ENCODE measurements around the gene SMAD1. TPM values are rescaled to one million over a fixed set of nuclear protein-coding genes. Genes with fewer than 3 reads are reported as not detected.

Gene SMAD1
- total and polyA plus RNA-seq, 5 donors: 2.8 to 12.0 (median 9.4) TPM

GRCh38 chr4:145487631-145488030 is 6.0 kb downstream of the SMAD1 start:
- no peaks in the 10 kb centered on the region for H3K27me3 ChIP-seq (ENCODE audit: control insufficient read depth, insufficient read depth)
- peaks cover 7% of the 10 kb centered on the region for H3K4me1 ChIP-seq (ENCODE audit: control insufficient read depth, insufficient read depth, low read length)
- no peak overlapping the region for H3K27ac ChIP-seq (ENCODE audit: low read length)
- ATAC-seq: no peak
- no peak for DNase-seq
- intact Hi-C loops (cut with DNase I): loop anchor here in 2 of 4 donors (10.0 kb wide), 2 partner anchors 47 to 67 kb away; no protein-coding TSS in a partner anchor
- 66% methylated on average over 3 of the region's 3 CpGs for WGBS
- H3K4me3 ChIP-seq (ENCODE audit: low read length): no peak overlapping the region
- H3K9me3 ChIP-seq (ENCODE audit: control insufficient read depth, low read length): no peaks in the 10 kb centered on the region

- no peak overlapping the region for H3K4me3 ChIP-seq (ENCODE audit: low read length)
- no peak for DNase-seq
- no peak overlapping the region for H3K27ac ChIP-seq (ENCODE audit: low read length)
- intact Hi-C loops (cut with DNase I): loop anchor here in 2 of 4 donors (10.0 kb wide), 2 partner anchors 46 to 66 kb away; no protein-coding TSS in a partner anchor
- H3K9me3 ChIP-seq (ENCODE audit: control insufficient read depth, low read length): no peaks in the 10 kb centered on the region
- H3K27me3 ChIP-seq (ENCODE audit: control insufficient read depth, insufficient read depth): no peaks in the 10 kb centered on the region
- no peak for ATAC-seq
- WGBS: 77% methylated on average over 2 of the region's 2 CpGs
- peaks cover 7% of the 10 kb centered on the region for H3K4me1 ChIP-seq (ENCODE audit: control insufficient read depth, insufficient read depth, low read length)
These were observed 6.7 kb downstream of the SMAD1 start for GRCh38 chr4:145488310-145488709.

GRCh38 chr4:145489556-145489955 is 7.9 kb downstream of the SMAD1 start:
- no peak overlapping the region for H3K27ac ChIP-seq (ENCODE audit: low read length)
- H3K27me3 ChIP-seq (ENCODE audit: control insufficient read depth, insufficient read depth): no peaks in the 10 kb centered on the region
- ATAC-seq (no peak), DNase-seq (no peak)
- no peak overlapping the region for H3K4me3 ChIP-seq (ENCODE audit: low read length)
- WGBS: 90% methylated on average over 3 of the region's 3 CpGs
- intact Hi-C loops (cut with DNase I): loop anchor here in 2 of 4 donors (10.0 kb wide), 2 partner anchors 45 to 65 kb away; no protein-coding TSS in a partner anchor
- peaks cover 7% of the 10 kb centered on the region for H3K4me1 ChIP-seq (ENCODE audit: control insufficient read depth, insufficient read depth, low read length)
- H3K9me3 ChIP-seq (ENCODE audit: control insufficient read depth, low read length): no peaks in the 10 kb centered on the region

- no peak overlapping the region for H3K27ac ChIP-seq (ENCODE audit: low read length)
- intact Hi-C loops (cut with DNase I): no loop called here
- DNase-seq (no peak), ATAC-seq (no peak)
- 90% methylated on average over 1 of the region's 1 CpG for WGBS
- no peaks in the 10 kb centered on the region for H3K27me3 ChIP-seq (ENCODE audit: control insufficient read depth, insufficient read depth)
- peaks cover 7% of the 10 kb centered on the region for H3K4me1 ChIP-seq (ENCODE audit: control insufficient read depth, insufficient read depth, low read length)
- no peak overlapping the region for H3K4me3 ChIP-seq (ENCODE audit: low read length)
- no peaks in the 10 kb centered on the region for H3K9me3 ChIP-seq (ENCODE audit: control insufficient read depth, low read length)
These were observed 8.7 kb downstream of the SMAD1 start for GRCh38 chr4:145490361-145490760.

- no peak overlapping the region for H3K4me3 ChIP-seq (ENCODE audit: low read length)
- intact Hi-C loops (cut with DNase I): no loop called here
- peaks cover 7% of the 10 kb centered on the region for H3K4me1 ChIP-seq (ENCODE audit: control insufficient read depth, insufficient read depth, low read length)
- H3K27ac ChIP-seq (ENCODE audit: low read length): no peak overlapping the region
- DNase-seq (no peak), ATAC-seq (no peak)
- H3K9me3 ChIP-seq (ENCODE audit: control insufficient read depth, low read length): no peaks in the 10 kb centered on the region
- WGBS: 88% methylated on average over 1 of the region's 1 CpG
- no peaks in the 10 kb centered on the region for H3K27me3 ChIP-seq (ENCODE audit: control insufficient read depth, insufficient read depth)
These were observed 9.1 kb downstream of the SMAD1 start for GRCh38 chr4:145490796-145491195.

GRCh38 chr4:145492376-145492775 is 10.7 kb downstream of the SMAD1 start:
- DNase-seq (no peak), ATAC-seq (no peak)
- no peak overlapping the region for H3K27ac ChIP-seq (ENCODE audit: low read length)
- peaks cover 7% of the 10 kb centered on the region for H3K4me1 ChIP-seq (ENCODE audit: control insufficient read depth, insufficient read depth, low read length)
- no peak overlapping the region for H3K4me3 ChIP-seq (ENCODE audit: low read length)
- 98% methylated on average over 3 of the region's 3 CpGs for WGBS
- H3K9me3 ChIP-seq (ENCODE audit: control insufficient read depth, low read length): no peaks in the 10 kb centered on the region
- no peaks in the 10 kb centered on the region for H3K27me3 ChIP-seq (ENCODE audit: control insufficient read depth, insufficient read depth)
- intact Hi-C loops (cut with DNase I): no loop called here

GRCh38 chr4:145493166-145493565 is 11.5 kb downstream of the SMAD1 start:
- Histone ChIP-seq H3K27ac (ENCODE audit: low read length) (no peak overlapping the region), H3K4me1 (ENCODE audit: control insufficient read depth, insufficient read depth, low read length) (peaks cover 5% of the 10 kb centered on the region), H3K9me3 (ENCODE audit: control insufficient read depth, low read length) (no peaks in the 10 kb centered on the region), H3K27me3 (ENCODE audit: control insufficient read depth, insufficient read depth) (no peaks in the 10 kb centered on the region), H3K4me3 (ENCODE audit: low read length) (no peak overlapping the region)
- WGBS: 51% methylated on average over 2 of the region's 2 CpGs
- no peak for DNase-seq
- intact Hi-C loops (cut with DNase I): no loop called here
- ATAC-seq: no peak

DNA sequence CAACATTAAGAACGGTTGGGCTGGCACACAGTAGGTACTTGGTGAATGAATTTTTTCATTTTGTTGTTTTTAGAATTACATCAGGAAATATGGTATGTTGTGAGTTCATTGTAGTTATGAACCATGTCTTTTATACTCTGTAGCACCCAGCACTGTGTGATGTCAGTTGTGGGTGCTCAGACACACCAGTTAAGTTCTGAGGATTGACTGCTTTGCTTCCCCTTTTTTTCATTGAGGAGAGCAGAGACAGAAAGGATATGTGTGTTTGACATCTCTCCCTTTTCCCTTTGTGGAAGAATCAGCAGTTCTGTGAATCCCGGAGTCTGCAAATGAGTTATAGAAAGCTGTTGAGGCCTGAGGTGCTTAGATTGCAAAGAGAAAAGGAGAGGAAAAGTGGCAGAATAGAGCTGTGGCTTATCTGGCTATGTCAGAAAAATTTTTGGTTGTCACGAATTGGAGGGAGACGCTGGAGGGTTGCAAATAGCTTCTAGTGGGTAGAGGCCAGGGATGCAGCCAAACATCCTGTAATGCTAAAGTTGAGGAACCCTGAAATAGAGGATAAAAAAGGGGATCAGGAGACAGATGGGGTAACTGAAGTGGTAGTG is 13.1 kb downstream of the SMAD1 start:
- intact Hi-C loops (cut with DNase I): no loop called here
- 60% methylated on average over 4 of the region's 4 CpGs for WGBS
- Histone ChIP-seq H3K9me3 (ENCODE audit: control insufficient read depth, low read length) (no peaks in the 10 kb centered on the region), H3K27me3 (ENCODE audit: control insufficient read depth, insufficient read depth) (no peaks in the 10 kb centered on the region), H3K4me3 (ENCODE audit: low read length) (no peak overlapping the region), H3K4me1 (ENCODE audit: control insufficient read depth, insufficient read depth, low read length) (peaks cover 3% of the 10 kb centered on the region), H3K27ac (ENCODE audit: low read length) (no peak overlapping the region)
- no peak for DNase-seq
- ATAC-seq: no peak

DNA sequence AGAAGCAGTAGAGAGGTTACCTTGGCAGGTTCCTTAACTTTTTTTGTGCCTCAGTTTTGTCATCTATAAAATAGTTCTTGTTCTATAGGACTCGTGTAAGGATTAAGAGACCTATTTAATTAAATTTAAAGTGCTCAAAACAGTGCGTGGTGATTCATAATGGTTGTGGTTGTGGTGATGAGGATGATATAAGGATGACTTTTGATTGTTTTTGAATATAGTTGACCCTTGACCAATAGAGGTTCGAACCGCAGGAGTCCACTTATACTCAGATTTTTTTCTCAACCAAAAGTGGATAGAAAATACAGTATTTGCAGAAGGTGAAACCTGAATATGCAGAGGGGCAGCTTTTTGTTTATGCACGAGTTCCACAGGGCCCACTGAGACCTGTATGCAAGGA is 14.6 kb downstream of the SMAD1 start:
- Histone ChIP-seq H3K27me3 (ENCODE audit: control insufficient read depth, insufficient read depth) (no peaks in the 10 kb centered on the region), H3K9me3 (ENCODE audit: control insufficient read depth, low read length) (no peaks in the 10 kb centered on the region), H3K4me3 (ENCODE audit: low read length) (no peak overlapping the region), H3K4me1 (ENCODE audit: control insufficient read depth, insufficient read depth, low read length) (peaks cover 8% of the 10 kb centered on the region), H3K27ac (ENCODE audit: low read length) (no peak overlapping the region)
- ATAC-seq (no peak), DNase-seq (no peak)
- 92% methylated on average over 5 of the region's 5 CpGs for WGBS
- intact Hi-C loops (cut with DNase I): no loop called here

- H3K4me3 ChIP-seq (ENCODE audit: low read length): no peak overlapping the region
- H3K9me3 ChIP-seq (ENCODE audit: control insufficient read depth, low read length): no peaks in the 10 kb centered on the region
- no peak overlapping the region for H3K27ac ChIP-seq (ENCODE audit: low read length)
- no peaks in the 10 kb centered on the region for H3K27me3 ChIP-seq (ENCODE audit: control insufficient read depth, insufficient read depth)
- 90% methylated on average over 9 of the region's 9 CpGs for WGBS
- H3K4me1 ChIP-seq (ENCODE audit: control insufficient read depth, insufficient read depth, low read length): peaks cover 6% of the 10 kb centered on the region
- no peak for ATAC-seq
- DNase-seq: no peak
- intact Hi-C loops (cut with DNase I): no loop called here
These were observed 15.8 kb downstream of the SMAD1 start for GRCh38 chr4:145497199-145498149.

DNA sequence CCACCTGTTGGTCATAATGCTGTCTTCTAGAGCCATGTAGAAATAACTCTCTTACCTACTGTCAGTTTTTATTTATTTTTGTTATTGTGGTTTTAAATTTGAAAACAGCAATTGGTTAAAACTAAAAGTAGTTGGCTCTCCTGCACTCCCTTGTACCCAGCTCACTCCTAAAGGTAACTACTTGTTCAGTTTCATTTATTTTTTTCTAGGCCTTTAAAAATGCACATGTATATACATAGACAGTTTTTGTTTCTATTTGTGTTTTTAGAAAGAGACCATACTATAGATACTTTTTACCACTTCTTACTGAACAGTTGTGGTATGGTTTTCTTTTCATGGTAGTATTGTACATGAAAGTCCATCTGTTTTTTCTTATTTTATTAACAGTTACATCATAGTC is 16.8 kb downstream of the SMAD1 start:
- peaks cover 5% of the 10 kb centered on the region for H3K4me1 ChIP-seq (ENCODE audit: control insufficient read depth, insufficient read depth, low read length)
- H3K4me3 ChIP-seq (ENCODE audit: low read length): no peak overlapping the region
- no peaks in the 10 kb centered on the region for H3K27me3 ChIP-seq (ENCODE audit: control insufficient read depth, insufficient read depth)
- intact Hi-C loops (cut with DNase I): no loop called here
- no peaks in the 10 kb centered on the region for H3K9me3 ChIP-seq (ENCODE audit: control insufficient read depth, low read length)
- ATAC-seq (no peak), DNase-seq (no peak)
- H3K27ac ChIP-seq (ENCODE audit: low read length): no peak overlapping the region
